Astrocyte (in vitro differentiated cells and primary cell): Measurements from ENCODE around the gene TMEM229A. TPM values are rescaled to one million over a fixed set of nuclear protein-coding genes. Genes with fewer than 3 reads are reported as not detected.
"Not testable (repeated sequence)": the region's sequence is repeated elsewhere in the genome, so short reads cannot be mapped to it uniquely, and the experiment has no call there.

Source experiments
- DNase-seq: peaks from one replicate; pipeline ENCODE4 v3.0.0-alpha.2; 2010; ENCODE audit warnings: low read depth
- FAIRE-seq: peaks from 2 replicates; lab custom pipeline; 2011; peaks lifted over from hg19 to GRCh38; lab: Jason Lieb, UNC
- H2AFZ ChIP-seq: 2 replicates; pipeline ENCODE4 v1.6.0; 2012; ENCODE audit warnings: low read depth, low read length, inconsistent platforms
- H3K27ac ChIP-seq: 2 replicates; pipeline ENCODE4 v1.5.1; 2011; ENCODE audit warnings: low read depth, low read length, inconsistent platforms
- H3K27me3 ChIP-seq: 2 replicates; pipeline ENCODE4 v1.6.0; 2011; ENCODE audit warnings: low read length, inconsistent platforms; ENCODE audit not compliant: insufficient read depth
- H3K36me3 ChIP-seq: 2 replicates; pipeline ENCODE4 v1.5.1; 2011; ENCODE audit warnings: low read length, inconsistent platforms; ENCODE audit not compliant: insufficient read depth
- H3K4me1 ChIP-seq: 2 replicates; pipeline ENCODE4 v1.5.1; 2011; ENCODE audit warnings: low read length, inconsistent platforms; ENCODE audit not compliant: insufficient read depth
- H3K4me2 ChIP-seq: 2 replicates; pipeline ENCODE4 v1.6.0; 2012; ENCODE audit warnings: low read length, inconsistent platforms
- H3K4me3 ChIP-seq: 2 replicates; pipeline ENCODE4 v1.5.1; 2011; ENCODE audit warnings: low read depth, mild to moderate bottlenecking, low read length, inconsistent platforms; ENCODE audit not compliant: insufficient read depth
- H3K79me2 ChIP-seq: 2 replicates; pipeline ENCODE4 v1.6.0; 2012; ENCODE audit warnings: mild to moderate bottlenecking, low read length, inconsistent platforms; ENCODE audit not compliant: insufficient read depth
- H3K9ac ChIP-seq: 2 replicates; pipeline ENCODE4 v1.6.0; 2012; ENCODE audit warnings: mild to moderate bottlenecking, low read length, inconsistent platforms
- H3K9me3 ChIP-seq: 2 replicates; pipeline ENCODE4 v1.5.1; 2012; ENCODE audit warnings: low read depth, mild to moderate bottlenecking, low read length, inconsistent platforms; ENCODE audit not compliant: insufficient read depth
- H4K20me1 ChIP-seq: 2 replicates; pipeline ENCODE4 v1.6.0; 2012; ENCODE audit warnings: low read length, inconsistent platforms; ENCODE audit not compliant: insufficient read depth
- H3K27ac Mint-ChIP-seq: one replicate; pipeline ENCODE4 v1.8.0; 2021; ENCODE audit warnings: mild to moderate bottlenecking, mixed read lengths; ENCODE audit not compliant: unreplicated experiment
- H3K27me3 Mint-ChIP-seq: one replicate; pipeline ENCODE4 v1.8.0; 2021; ENCODE audit warnings: low read depth, mixed read lengths; ENCODE audit not compliant: unreplicated experiment
- H3K36me3 Mint-ChIP-seq: one replicate; pipeline ENCODE4 v1.8.0; 2021; ENCODE audit warnings: low read depth, mixed read lengths; ENCODE audit not compliant: unreplicated experiment
- H3K4me1 Mint-ChIP-seq: one replicate; pipeline ENCODE4 v1.8.0; 2021; ENCODE audit warnings: low read depth, mixed read lengths; ENCODE audit not compliant: unreplicated experiment
- H3K4me3 Mint-ChIP-seq: one replicate; pipeline ENCODE4 v1.8.0; 2021; ENCODE audit warnings: mild to moderate bottlenecking, moderate library complexity, mixed read lengths; ENCODE audit not compliant: unreplicated experiment
- H3K9me3 Mint-ChIP-seq: one replicate; pipeline ENCODE4 v1.8.0; 2021; ENCODE audit warnings: mild to moderate bottlenecking, mixed read lengths; ENCODE audit not compliant: unreplicated experiment
- CTCF ChIP-seq: IDR thresholded peaks from 2 replicates; pipeline ENCODE4 v1.5.1; 2011; ENCODE audit warnings: low read depth, mild to moderate bottlenecking, inconsistent platforms, low read length, moderate library complexity; ENCODE audit not compliant: insufficient read depth
- EZH2 ChIP-seq: IDR thresholded peaks from 2 replicates; pipeline ENCODE4 v1.6.1; 2012; ENCODE audit warnings: mild to moderate bottlenecking, low read length, inconsistent platforms; ENCODE audit not compliant: insufficient read depth
- total RNA-seq: library from RNA; stranded (reverse); gene quantifications from 2 replicates; pipeline ENCODE4 v1.2.1, GENCODE V29; 2021

Gene TMEM229A
- total RNA-seq, 1 donor from 2014 or later = 0.09 TPM

DNA sequence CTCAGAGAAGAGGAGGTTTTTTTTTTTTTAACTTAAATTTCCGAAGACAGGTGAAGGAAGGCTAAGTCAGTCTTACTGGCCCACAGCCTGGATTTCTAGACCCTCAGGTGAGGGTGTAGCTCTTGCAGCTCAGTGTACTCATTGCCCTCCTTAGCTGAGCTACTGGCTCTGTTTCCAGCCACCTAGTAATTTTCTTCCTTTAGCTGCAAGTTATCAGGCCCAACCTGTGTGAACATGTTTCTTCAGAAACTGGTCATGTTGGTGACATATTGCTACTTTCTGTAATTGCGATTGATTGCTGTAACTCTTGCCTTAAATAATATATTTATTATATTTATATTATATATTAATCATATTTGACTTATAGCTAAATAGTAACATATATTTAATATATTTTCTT, 10.0 kb upstream of the TMEM229A start:
- no peaks in the 10 kb centered on the region for H3K27me3 ChIP-seq
- no peak overlapping the region for H3K27ac ChIP-seq
- H3K9me3 ChIP-seq = no peaks in the 10 kb centered on the region
- H3K36me3 ChIP-seq = no peaks in the 10 kb centered on the region
- no peak overlapping the region for H2AFZ ChIP-seq
- Mint-ChIP-seq H3K4me3 (no peak overlapping the region), H3K27me3 (peaks cover 6% of the 10 kb centered on the region), H3K27ac (no peak overlapping the region), H3K4me1 (no peaks in the 10 kb centered on the region), H3K36me3 (no peaks in the 10 kb centered on the region), H3K9me3 (no peaks in the 10 kb centered on the region)
- no peak overlapping the region for H3K4me2 ChIP-seq
- FAIRE-seq = no peak
- no peaks in the 10 kb centered on the region for H3K4me1 ChIP-seq
- no peak for TF ChIP-seq EZH2
- no peak for TF ChIP-seq CTCF
- no peaks in the 10 kb centered on the region for H4K20me1 ChIP-seq
- H3K4me3 ChIP-seq = no peak overlapping the region
- no peak for DNase-seq
- no peaks in the 10 kb centered on the region for H3K79me2 ChIP-seq
- H3K9ac ChIP-seq = no peak overlapping the region

DNA sequence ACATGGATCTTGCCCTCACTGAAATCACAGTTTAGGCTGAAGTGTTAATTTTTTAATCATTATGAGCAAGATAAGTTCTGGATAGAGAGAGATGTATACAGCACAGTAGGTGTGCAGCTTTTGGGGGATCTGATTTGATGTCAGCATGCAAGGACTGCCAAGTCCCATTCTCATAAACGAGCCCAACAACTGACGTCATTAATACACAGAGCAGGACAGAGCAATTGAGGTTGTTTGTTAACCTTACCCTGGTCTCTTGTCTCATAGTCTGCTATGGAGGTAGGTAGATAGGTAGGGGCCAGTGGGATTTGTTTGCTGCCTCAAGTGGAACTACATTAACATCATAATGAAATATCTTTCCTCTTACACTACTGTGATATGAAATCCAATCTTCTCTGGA, 8.6 kb upstream of the TMEM229A start:
- no peaks in the 10 kb centered on the region for H3K4me1 Mint-ChIP-seq
- no peak overlapping the region for H3K27ac Mint-ChIP-seq
- Histone ChIP-seq H3K27me3 (no peaks in the 10 kb centered on the region), H3K9ac (no peak overlapping the region), H3K9me3 (no peaks in the 10 kb centered on the region), H3K27ac (no peak overlapping the region), H2AFZ (no peak overlapping the region), H3K4me3 (no peak overlapping the region), H3K4me2 (no peak overlapping the region), H4K20me1 (no peaks in the 10 kb centered on the region), H3K79me2 (no peaks in the 10 kb centered on the region), H3K36me3 (no peaks in the 10 kb centered on the region), H3K4me1 (no peaks in the 10 kb centered on the region)
- no peaks in the 10 kb centered on the region for H3K36me3 Mint-ChIP-seq
- no peaks in the 10 kb centered on the region for H3K9me3 Mint-ChIP-seq
- no peak for TF ChIP-seq EZH2
- no peak for TF ChIP-seq CTCF
- H3K27me3 Mint-ChIP-seq = peaks cover 9% of the 10 kb centered on the region
- FAIRE-seq (no peak), DNase-seq (no peak)
- no peak overlapping the region for H3K4me3 Mint-ChIP-seq

GRCh38 chr7:124037902-124038301, 5.0 kb upstream of the TMEM229A start:
- not testable (repeated sequence) for H3K4me1 Mint-ChIP-seq, H3K9me3 Mint-ChIP-seq, H2AFZ ChIP-seq, H3K4me3 ChIP-seq, H3K79me2 ChIP-seq, H3K4me3 Mint-ChIP-seq, H3K36me3 Mint-ChIP-seq, DNase-seq, FAIRE-seq, H3K9ac ChIP-seq, H3K27ac ChIP-seq, H3K9me3 ChIP-seq, H3K4me2 ChIP-seq, H3K36me3 ChIP-seq, H4K20me1 ChIP-seq, H3K4me1 ChIP-seq, H3K27ac Mint-ChIP-seq
- H3K27me3 ChIP-seq = peaks cover 12% of the 10 kb centered on the region
- peaks cover 23% of the 10 kb centered on the region for H3K27me3 Mint-ChIP-seq
